H9 (cell line): ENCODE data around the gene THSD4. TPM values are rescaled to one million over a fixed set of nuclear protein-coding genes. Genes with fewer than 3 reads are reported as not detected.

Source experiments
- DNase-seq: peaks from one replicate; pipeline ENCODE4 v3.0.0-alpha.2; 2017
- H2AFZ ChIP-seq: one replicate; pipeline ENCODE4 v1.6.1; 2013; ENCODE audit warnings: mild to moderate bottlenecking, low read length, control low read depth, moderate library complexity
- H2AK5ac ChIP-seq: 2 replicates; pipeline ENCODE4 v1.6.1; 2013; ENCODE audit warnings: low read length, control low read depth, mixed read lengths; ENCODE audit not compliant: insufficient read length
- H2BK120ac ChIP-seq: one replicate; pipeline ENCODE4 v1.6.1; 2013; ENCODE audit warnings: low read depth, mild to moderate bottlenecking, low read length, control low read depth, inconsistent platforms; ENCODE audit not compliant: poor library complexity, severe bottlenecking
- H2BK12ac ChIP-seq: 2 replicates; pipeline ENCODE4 v1.6.1; 2013; ENCODE audit warnings: low read length, control low read depth, mixed read lengths, low read depth; ENCODE audit not compliant: insufficient read length
- H2BK15ac ChIP-seq: 2 replicates; pipeline ENCODE4 v1.6.1; 2013; ENCODE audit warnings: low read depth, low read length, control low read depth
- H2BK20ac ChIP-seq: one replicate; pipeline ENCODE4 v1.6.1; 2013; ENCODE audit warnings: low read depth, mild to moderate bottlenecking, low read length, control low read depth, inconsistent platforms; ENCODE audit not compliant: poor library complexity, severe bottlenecking
- H2BK5ac ChIP-seq: 2 replicates; pipeline ENCODE4 v1.6.1; 2013; ENCODE audit warnings: low read length, control low read depth, mixed read lengths; ENCODE audit not compliant: insufficient read length
- H3K14ac ChIP-seq: 2 replicates; pipeline ENCODE4 v1.6.1; 2013; ENCODE audit warnings: low read length, control low read depth; ENCODE audit not compliant: insufficient read depth
- H3K18ac ChIP-seq: 2 replicates; pipeline ENCODE4 v1.6.1; 2013; ENCODE audit warnings: low read depth, mild to moderate bottlenecking, mixed read lengths, low read length, control low read depth; ENCODE audit not compliant: insufficient read length
- H3K23ac ChIP-seq: 2 replicates; pipeline ENCODE4 v1.6.1; 2013; ENCODE audit warnings: low read length, control low read depth, mixed read lengths, low read depth; ENCODE audit not compliant: insufficient read length
- H3K23me2 ChIP-seq: 2 replicates; pipeline ENCODE4 v1.6.1; 2013; ENCODE audit warnings: low read depth, mild to moderate bottlenecking, mixed read lengths, low read length, control low read depth; ENCODE audit not compliant: insufficient read length, poor library complexity, severe bottlenecking
- H3K27ac ChIP-seq: 2 replicates; pipeline ENCODE4 v1.5.1; 2013; ENCODE audit warnings: low read length, control low read depth, mixed read lengths, low read depth; ENCODE audit not compliant: insufficient read length
- H3K27me3 ChIP-seq: 2 replicates; pipeline ENCODE4 v1.6.1; 2013; ENCODE audit warnings: low read length, control low read depth, inconsistent platforms; ENCODE audit not compliant: insufficient read depth
- H3K4ac ChIP-seq: 2 replicates; pipeline ENCODE4 v1.6.1; 2013; ENCODE audit warnings: low read depth, mild to moderate bottlenecking, control low read depth, inconsistent platforms, low read length, moderate library complexity
- H3K4me1 ChIP-seq: 2 replicates; pipeline ENCODE4 v1.6.1; 2013; ENCODE audit warnings: low read length, control low read depth, inconsistent platforms; ENCODE audit not compliant: insufficient read depth
- H3K4me2 ChIP-seq: 2 replicates; pipeline ENCODE4 v1.6.1; 2013; ENCODE audit warnings: low read length, control low read depth, mixed read lengths; ENCODE audit not compliant: insufficient read length, insufficient read depth
- H3K56ac ChIP-seq: 2 replicates; pipeline ENCODE4 v1.6.1; 2013; ENCODE audit warnings: low read depth, mild to moderate bottlenecking, mixed read lengths, low read length, control low read depth; ENCODE audit not compliant: insufficient read length
- H3K79me1 ChIP-seq: 2 replicates; pipeline ENCODE4 v1.6.1; 2013; ENCODE audit warnings: low read depth, mild to moderate bottlenecking, moderate library complexity, low read length, control low read depth, inconsistent platforms; ENCODE audit not compliant: insufficient read depth, poor library complexity, severe bottlenecking
- H3K79me2 ChIP-seq: 2 replicates; pipeline ENCODE4 v1.6.1; 2013; ENCODE audit warnings: low read length, control low read depth, inconsistent platforms; ENCODE audit not compliant: insufficient read depth
- H3K9ac ChIP-seq: 2 replicates; pipeline ENCODE4 v1.6.1; 2013; ENCODE audit warnings: low read length, control low read depth, mixed read lengths; ENCODE audit not compliant: insufficient read length; ENCODE audit errors: extremely low read depth
- H3K9me3 ChIP-seq: one replicate; pipeline ENCODE4 v1.6.1; 2013; ENCODE audit warnings: low read depth, low read length, inconsistent platforms; ENCODE audit not compliant: control insufficient read depth
- H3T11ph ChIP-seq: one replicate; pipeline ENCODE4 v1.6.1; 2013; ENCODE audit warnings: mild to moderate bottlenecking, low read length, control low read depth, inconsistent platforms
- H4K20me1 ChIP-seq: one replicate; pipeline ENCODE4 v1.6.1; 2013; ENCODE audit not compliant: control insufficient read depth, insufficient read length, insufficient read depth
- H4K5ac ChIP-seq: 2 replicates; pipeline ENCODE4 v1.6.1; 2013; ENCODE audit warnings: low read depth, mild to moderate bottlenecking, mixed read lengths, low read length, control low read depth; ENCODE audit not compliant: insufficient read length
- H4K8ac ChIP-seq: replicated peaks from 2 replicates; pipeline ENCODE4 v1.6.1; 2013; ENCODE audit warnings: low read length, control low read depth, mixed read lengths, low read depth; ENCODE audit not compliant: insufficient read length
- H4K91ac ChIP-seq: 2 replicates; pipeline ENCODE4 v1.6.1; 2013; ENCODE audit warnings: low read depth, mild to moderate bottlenecking, moderate library complexity, mixed read lengths, low read length, control low read depth; ENCODE audit not compliant: insufficient read length
- H3K27ac Mint-ChIP-seq, 3 experiments: 2 replicates in 2 of 3; 3 replicates in 1 of 3; pipeline ENCODE4 v1.8.0; 2020 to 2021; ENCODE audit warnings: mixed read lengths in 3 of 3, mild to moderate bottlenecking in 1 of 3, moderate library complexity in 1 of 3
- H3K27me3 Mint-ChIP-seq: 2 replicates; pipeline ENCODE4 v1.8.0; 2021; ENCODE audit warnings: low read depth, mild to moderate bottlenecking, moderate library complexity, mixed read lengths
- H3K36me3 Mint-ChIP-seq, 3 experiments: 2 replicates in 2 of 3; 3 replicates in 1 of 3; pipeline ENCODE4 v1.8.0; 2020 to 2021; ENCODE audit warnings: low read depth in 3 of 3, mixed read lengths in 3 of 3; ENCODE audit not compliant: insufficient read depth in 1 of 3
- H3K4me1 Mint-ChIP-seq, 2 experiments: 2 replicates each; pipeline ENCODE4 v1.8.0; 2020; ENCODE audit warnings: mixed read lengths in 2 of 2
- H3K4me3 Mint-ChIP-seq, 2 experiments: 2 replicates in 1 of 2; 3 replicates in 1 of 2; pipeline ENCODE4 v1.8.0; 2020 to 2021; ENCODE audit warnings: mild to moderate bottlenecking in 2 of 2, mixed read lengths in 2 of 2, moderate library complexity in 1 of 2
- H3K9me3 Mint-ChIP-seq, 2 experiments: 2 replicates in 1 of 2; 3 replicates in 1 of 2; pipeline ENCODE4 v1.8.0; 2020; ENCODE audit warnings: mild to moderate bottlenecking in 2 of 2, mixed read lengths in 2 of 2, moderate library complexity in 1 of 2
- CTCF ChIP-seq: fragments of 200-600 bp; sonication (generic); conservative IDR thresholded peaks from 3 replicates; pipeline ENCODE4 v1.8.0; 2021; ENCODE audit warnings: antibody characterized with exemption, mild to moderate bottlenecking
- WGBS: extraction: QIAGEN DNeasy Blood & Tissue Kit; methylation state at CpG from one replicate; pipeline ENCODE4 v1.1.7; 2013; ENCODE audit warnings: missing lambda C conversion rate, low lambda C conversion rate, mixed read lengths; ENCODE audit not compliant: insufficient read length; ENCODE audit errors: extremely low coverage; 5-methylcytosine and 5-hydroxymethylcytosine counted together
- total RNA-seq: library from RNA; stranded (reverse); gene quantifications from 2 replicates; pipeline ENCODE4 v1.2.1, GENCODE V29; 2021

Gene THSD4
- total RNA-seq, 1 experiment from 2014 or later: 5.5 TPM

- no CpG with 5 or more reads among the region's 2 CpGs for WGBS
- Histone ChIP-seq H2AK5ac (no peak overlapping the region), H3K14ac (no peak overlapping the region), H4K20me1 (no peaks in the 10 kb centered on the region), H4K91ac (no peak overlapping the region), H3K79me1 (no peaks in the 10 kb centered on the region), H3K27me3 (no peaks in the 10 kb centered on the region), H4K8ac (no peak overlapping the region), H3T11ph (no peak overlapping the region), H3K27ac (no peak overlapping the region), H3K4me1 (no peaks in the 10 kb centered on the region), H3K9ac (no peak overlapping the region), H3K79me2 (no peaks in the 10 kb centered on the region), H3K23me2 (no peaks in the 10 kb centered on the region), H3K56ac (no peak overlapping the region), H2BK12ac (no peak overlapping the region), H3K18ac (no peak overlapping the region), H3K4me2 (no peak overlapping the region), H2BK120ac (no peak overlapping the region), H2BK15ac (no peak overlapping the region), H2AFZ (no peak overlapping the region), H3K4ac (no peak overlapping the region), H2BK20ac (no peak overlapping the region), H3K23ac (no peak overlapping the region), H4K5ac (no peak overlapping the region), H2BK5ac (no peak overlapping the region), H3K9me3 (no peaks in the 10 kb centered on the region)
- peaks cover 0 to 9% of the 10 kb centered on the region in 2 experiments; a peak in 2 of 4 replicates for H3K4me1 Mint-ChIP-seq
- DNase-seq: no peak
- no peaks in the 10 kb centered on the region for H3K9me3 Mint-ChIP-seq
- no peaks in the 10 kb centered on the region for H3K27me3 Mint-ChIP-seq
- no peak overlapping the region for H3K4me3 Mint-ChIP-seq
- no peaks in the 10 kb centered on the region for H3K36me3 Mint-ChIP-seq
- no peak overlapping the region for H3K27ac Mint-ChIP-seq
- TF ChIP-seq CTCF: no peak
Observed at GRCh38 chr15:71657141-71657540, 541.9 kb downstream of the THSD4 start.
